Right renal cortex interstitium (tissue), 3 donors: ENCODE measurements around the gene AMIGO2. TPM values are rescaled to one million over a fixed set of nuclear protein-coding genes. Genes with fewer than 3 reads are reported as not detected.
"Not testable (repeated sequence)": the region's sequence is repeated elsewhere in the genome, so short reads cannot be mapped to it uniquely, and the experiment has no call there.

Experiments used
- DNase-seq, 3 donors: peaks; one replicate each; pipeline ENCODE4 v3.0.0-alpha.2; 2013; ENCODE audit warnings: low read depth in 3 of 3, low spot score in 2 of 3
- polyA plus RNA-seq, 3 donors: library from polyadenylated mRNA; unstranded; fragments of 120-200 nt; gene quantifications; one replicate each; pipeline ENCODE4 v1.2.1, GENCODE V29; 2013; ENCODE audit not compliant: insufficient read length in 3 of 3

AMIGO2 gene, protein sequence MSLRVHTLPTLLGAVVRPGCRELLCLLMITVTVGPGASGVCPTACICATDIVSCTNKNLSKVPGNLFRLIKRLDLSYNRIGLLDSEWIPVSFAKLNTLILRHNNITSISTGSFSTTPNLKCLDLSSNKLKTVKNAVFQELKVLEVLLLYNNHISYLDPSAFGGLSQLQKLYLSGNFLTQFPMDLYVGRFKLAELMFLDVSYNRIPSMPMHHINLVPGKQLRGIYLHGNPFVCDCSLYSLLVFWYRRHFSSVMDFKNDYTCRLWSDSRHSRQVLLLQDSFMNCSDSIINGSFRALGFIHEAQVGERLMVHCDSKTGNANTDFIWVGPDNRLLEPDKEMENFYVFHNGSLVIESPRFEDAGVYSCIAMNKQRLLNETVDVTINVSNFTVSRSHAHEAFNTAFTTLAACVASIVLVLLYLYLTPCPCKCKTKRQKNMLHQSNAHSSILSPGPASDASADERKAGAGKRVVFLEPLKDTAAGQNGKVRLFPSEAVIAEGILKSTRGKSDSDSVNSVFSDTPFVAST
- polyA plus RNA-seq, result 10 to 100 TPM; 43.4 to 59.3 (median 48.1) TPM

DNA sequence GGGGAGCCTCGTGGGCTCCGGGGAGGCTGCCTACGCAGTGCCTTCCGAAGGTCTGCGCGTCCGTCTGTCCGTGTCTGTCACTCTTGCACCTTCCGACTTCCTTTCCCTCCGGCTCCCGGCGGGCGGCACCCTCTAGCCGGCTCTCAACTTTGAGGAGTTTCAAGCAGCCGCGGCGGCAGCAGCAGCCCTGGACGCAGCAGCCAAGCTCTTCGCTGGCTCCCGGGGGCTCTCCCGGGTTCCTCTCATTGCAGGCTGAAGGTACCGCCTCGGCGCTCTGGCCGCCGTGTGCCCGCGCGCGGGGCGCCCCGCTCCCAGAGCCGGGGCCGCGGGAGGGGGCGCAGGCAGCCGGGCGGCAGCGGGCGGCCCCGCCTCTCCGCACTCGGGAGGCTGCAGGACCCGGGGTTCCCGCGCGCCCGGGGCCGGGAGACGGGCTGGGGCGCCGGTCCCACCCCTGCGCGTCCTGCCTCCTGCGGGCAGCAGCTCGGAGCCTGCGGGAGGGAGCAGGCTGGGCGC is at the start of gene AMIGO2, which contains the start of gene PCED1B:
Gene AMIGO2, minus strand, starts transcription at position 492 of the 513 bp plus-strand sequence. CDS start 957 bp downstream, outside the sequence.
Gene PCED1B, plus strand, starts transcription at position 154 of the 513 bp plus-strand sequence. CDS start 155,443 bp downstream, outside the sequence.
- no peak for DNase-seq

DNA sequence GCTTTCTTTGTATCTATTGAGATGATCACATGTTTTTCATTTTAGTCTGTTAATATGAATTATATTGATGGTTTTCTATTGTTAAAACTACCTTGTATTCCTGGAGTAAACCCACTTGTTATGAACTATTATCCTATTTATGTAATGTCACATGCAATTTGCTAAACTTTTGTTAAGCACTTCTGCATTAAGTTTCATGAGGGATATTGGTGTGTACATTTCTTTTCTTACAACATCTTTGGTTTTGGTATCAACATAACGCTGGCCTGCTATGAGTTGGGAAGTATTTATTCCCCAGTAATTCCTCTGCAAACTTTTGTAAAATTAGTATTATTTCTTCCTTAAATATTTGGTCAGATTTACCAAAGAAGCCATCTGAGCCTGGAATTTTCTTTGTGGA is 46.5 kb upstream of the AMIGO2 start:
- DNase-seq, result no peak

DNA sequence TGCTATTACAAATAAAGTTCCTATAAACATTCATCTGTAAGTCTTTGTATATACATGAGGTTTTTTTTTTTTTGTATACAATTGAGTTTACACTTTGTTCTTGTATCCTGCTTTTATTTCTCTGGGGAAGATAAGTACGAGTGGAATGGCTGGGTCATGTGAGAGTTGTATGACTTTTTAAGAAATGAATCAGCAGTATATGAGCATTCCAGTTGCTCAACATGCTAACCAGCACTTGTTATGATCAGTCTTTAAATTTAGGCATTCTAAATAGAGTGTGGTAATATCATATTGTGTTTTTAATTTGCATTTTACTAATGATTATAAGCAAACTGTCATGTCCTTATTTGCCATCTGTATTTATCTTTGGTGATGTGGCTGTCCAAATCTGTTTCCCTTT is 44.7 kb upstream of the AMIGO2 start:
- no peak for DNase-seq

DNA sequence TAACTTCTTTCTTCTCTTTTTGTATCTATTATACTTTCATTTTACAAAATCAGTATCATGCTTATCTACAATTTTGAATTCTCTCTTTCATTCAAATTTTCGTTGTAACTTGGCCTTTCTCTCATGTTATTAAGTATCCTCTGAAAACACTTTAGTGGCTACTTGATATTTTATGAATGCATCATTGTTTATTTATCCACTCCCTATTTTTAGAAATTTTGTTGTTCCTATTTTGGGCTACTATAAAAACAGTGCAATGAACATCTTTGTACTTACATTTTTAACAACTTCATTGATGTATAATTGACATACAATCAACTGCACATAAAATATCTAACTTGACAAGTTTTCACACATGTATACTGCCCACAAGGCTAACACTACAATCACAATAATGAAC is 44.0 kb upstream of the AMIGO2 start:
- DNase-seq, result no peak

DNA sequence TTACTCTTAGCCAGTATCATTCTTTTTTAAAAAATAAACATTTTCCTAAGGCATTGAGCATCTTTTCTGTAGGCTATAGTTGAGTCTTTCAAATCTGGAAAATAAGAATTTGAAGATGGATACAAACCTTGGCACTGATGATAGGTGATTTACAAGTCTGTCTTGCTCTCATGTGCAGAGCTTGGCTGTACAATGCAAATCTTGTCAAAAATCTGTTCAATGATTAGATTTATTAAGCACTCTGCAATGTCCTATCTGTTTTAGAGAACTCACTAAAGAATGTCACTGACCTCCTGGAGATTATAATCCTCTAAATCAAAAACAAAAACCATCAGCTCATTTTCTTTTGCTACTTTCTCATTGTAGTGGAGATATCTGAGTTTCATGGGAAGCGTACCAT is 42.8 kb upstream of the AMIGO2 start:
- DNase-seq, result no peak

DNA sequence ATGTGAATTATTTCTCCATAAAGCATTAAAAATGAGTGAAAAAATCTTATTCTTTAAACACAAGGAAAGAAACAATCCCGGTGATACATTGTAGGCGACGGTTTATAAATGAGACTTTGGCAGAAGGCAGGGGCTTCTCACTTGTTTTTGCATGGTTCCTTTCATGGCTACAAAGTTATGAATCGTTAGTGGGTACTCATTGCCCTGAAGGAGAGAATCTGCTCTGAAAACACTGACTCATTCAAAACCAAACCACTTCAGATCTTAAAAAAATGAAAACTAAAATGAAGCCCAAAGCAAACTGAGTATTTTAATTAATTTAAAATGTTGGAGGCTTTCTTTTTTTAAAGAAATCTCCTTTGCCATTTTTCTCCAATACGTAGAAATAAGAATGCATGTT is 41.4 kb upstream of the AMIGO2 start:
- DNase-seq, result no peak

DNA sequence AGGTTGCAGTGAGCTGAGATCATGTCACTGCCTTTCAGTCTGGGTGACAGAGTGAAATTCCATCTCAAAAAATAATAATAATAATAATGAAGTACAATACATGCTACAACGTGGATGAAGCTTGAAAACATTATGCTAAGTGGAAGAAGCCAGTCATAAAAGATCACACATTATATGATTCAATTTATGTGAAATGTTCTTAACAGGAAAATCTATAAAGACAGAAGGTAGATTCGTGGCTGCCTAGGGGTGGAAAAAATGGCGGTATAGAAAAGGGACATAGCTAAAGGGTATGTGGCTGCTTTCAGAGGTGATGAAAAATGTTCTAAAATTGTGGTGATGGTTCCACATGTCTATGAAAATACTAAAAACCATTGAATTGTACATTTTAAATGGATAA is 41.0 kb upstream of the AMIGO2 start:
- no peak for DNase-seq

DNA sequence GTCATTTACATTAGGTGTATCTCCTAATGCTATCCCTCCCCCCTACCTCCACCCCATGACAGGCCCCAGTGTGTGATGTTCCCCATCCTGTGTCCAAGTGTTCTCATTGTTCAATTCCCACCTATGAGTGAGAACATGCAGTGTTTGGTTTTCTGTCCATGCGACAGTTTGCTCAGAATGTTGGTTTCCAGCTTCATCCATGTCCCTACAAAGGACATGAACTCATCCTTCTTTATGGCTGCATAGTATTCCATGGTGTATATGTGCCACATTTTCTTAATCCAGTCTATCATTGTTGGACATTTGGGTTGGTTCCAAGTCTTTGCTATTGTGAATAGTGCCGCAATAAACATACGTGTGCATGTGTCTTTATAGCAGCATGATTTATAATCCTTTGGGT is 37.5 kb upstream of the AMIGO2 start:
- DNase-seq, result not testable (repeated sequence)

DNA sequence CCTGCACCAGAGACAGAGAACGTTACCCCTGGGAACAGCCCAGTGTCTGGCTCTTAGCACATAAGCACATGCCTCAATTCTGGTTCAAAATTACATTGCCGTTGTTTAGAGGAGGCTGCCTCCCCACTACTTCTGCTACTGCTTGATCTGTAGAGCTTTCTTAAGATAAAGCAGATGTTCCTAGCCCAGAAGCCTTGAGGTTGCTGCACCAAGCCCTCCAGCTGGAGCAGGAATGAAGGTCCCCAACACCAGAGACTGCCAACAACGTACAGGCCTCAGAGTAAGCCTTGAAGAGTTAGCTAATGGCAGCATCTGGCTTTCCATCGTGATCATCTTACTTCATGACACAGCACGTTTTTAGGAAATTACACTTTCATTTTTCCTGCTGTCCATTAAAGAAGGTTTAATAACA is 34.7 kb upstream of the AMIGO2 start:
- DNase-seq, result no peak

DNA sequence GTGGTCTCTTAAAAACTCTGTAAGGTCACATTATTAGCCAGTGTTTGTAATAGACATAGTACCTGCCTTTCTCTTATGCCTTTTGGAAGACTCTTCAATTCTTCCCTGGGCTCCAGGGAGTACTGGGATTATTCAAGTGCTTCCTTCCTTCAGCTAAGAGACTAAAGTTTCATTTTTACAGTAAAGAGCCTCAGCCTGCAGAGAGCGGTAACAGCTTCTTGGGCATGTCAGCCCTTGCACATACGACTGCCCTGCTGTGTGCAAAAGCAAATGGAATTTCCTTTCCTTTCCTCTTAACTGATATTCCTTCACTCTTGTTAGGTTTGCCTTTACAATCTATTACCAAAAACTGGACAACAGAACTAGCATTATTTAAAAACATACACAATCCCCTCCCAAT is 32.9 kb upstream of the AMIGO2 start:
- DNase-seq, result no peak

DNA sequence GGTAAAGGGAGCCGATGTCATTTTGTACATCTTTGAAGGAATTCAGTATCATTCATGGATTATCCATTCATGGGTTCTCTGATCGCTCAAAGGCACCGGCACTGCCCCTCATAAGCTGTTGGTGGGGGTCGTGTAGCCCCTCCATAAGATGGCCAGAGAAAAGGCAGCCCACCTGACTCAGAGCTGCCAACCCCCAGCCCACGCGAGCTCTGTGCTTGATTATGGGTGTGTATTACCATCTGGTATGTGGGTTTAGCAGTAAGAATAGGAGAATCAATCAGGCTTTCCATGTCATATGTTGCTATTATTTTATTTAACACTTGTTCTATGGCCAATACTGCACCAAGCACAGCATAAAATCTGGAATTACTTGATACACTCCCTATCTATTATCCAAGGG is 32.1 kb upstream of the AMIGO2 start:
- DNase-seq, result no peak

DNA sequence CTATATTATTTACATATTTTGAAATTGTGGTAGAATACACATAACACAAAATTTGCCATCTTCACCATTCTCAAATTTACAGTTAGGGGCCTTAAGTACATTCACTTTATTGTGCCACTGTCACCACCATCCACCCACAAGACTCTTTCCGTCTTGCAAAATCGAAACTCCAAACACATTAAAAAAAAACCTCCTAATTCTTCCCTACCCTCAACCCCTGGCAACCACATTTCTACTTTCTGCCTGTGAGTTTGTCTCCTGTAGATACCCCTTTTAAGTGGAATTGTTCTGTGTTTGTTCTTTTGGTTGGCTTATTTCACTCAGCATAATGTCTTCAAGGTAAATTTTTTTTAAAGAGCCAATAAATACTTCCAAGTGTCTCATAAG is 31.6 kb upstream of the AMIGO2 start:
- no peak for DNase-seq

DNA sequence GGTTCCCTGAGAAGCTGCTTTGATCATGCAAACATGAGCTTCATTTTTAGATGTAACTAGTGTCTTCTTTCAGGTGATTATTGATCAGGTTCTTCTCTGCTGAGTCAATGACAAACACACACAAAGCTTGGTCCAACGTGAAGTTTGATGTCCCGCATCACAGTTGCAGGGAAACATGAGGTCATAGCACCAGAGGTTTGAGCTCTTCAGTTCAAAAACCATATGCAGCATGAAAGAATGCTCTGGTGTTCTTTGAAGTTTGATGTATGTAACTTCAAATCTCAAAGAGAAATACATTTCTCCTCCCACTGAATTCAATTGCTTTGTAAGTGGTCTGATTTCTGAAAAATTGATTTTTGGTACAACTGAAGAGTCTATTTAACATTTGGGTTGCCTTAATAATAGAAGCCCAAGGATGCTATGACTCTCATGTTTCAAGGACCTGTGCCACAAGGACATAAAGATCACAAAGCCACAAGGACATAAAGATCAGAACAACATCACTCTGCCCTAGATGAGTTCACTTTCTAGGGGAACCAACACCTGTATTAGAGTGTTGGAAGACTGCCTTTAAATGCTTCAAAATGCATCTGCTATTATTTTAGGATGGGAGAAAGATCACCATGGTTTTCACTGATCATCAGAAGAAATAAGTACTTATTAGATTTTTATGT is 31.1 kb upstream of the AMIGO2 start:
- DNase-seq, result no peak

DNA sequence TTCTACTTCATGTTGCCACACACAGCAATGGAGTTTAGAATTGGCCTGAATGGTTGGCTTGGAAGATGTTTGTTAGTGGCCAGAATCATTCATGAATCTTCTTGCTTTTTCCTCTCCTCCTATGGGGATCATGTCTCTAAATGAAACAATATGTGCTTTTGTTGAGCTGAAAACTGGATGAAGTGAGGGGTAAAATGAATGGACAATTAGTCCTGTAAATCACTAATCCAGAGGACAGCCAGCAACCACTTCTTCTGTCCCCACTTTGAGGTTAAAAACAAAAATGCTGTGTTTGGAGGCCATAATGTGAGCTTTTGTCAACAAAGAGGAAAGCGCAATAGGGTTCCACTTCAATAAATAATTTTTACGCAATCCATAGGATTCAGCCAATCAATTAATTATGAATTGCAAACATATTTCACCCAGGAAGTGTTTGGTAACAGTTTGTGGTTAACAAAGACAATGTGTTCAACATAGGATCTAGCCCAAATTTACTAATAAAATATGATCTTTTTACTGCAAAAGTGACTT is 30.3 kb upstream of the AMIGO2 start:
- DNase-seq, result no peak

DNA sequence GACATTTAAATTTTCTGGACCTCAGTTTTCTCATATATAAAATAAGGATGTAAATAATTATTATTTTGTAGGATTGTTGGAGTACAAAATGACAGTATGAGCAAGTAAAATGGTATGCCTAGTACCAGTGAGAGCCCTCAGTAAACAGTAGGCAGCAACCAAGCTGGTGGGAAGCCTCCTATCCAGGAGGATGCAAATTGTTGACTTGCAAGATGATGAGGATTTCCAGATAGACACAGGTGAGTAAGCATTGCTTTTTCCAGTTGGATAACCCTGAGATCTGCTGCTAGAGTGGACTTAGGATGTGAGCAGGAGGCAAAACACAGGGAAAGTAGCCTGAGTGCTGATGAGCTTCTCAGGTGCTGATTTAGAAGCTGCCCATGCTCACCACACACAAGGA is 28.2 kb upstream of the AMIGO2 start:
- no peak for DNase-seq

DNA sequence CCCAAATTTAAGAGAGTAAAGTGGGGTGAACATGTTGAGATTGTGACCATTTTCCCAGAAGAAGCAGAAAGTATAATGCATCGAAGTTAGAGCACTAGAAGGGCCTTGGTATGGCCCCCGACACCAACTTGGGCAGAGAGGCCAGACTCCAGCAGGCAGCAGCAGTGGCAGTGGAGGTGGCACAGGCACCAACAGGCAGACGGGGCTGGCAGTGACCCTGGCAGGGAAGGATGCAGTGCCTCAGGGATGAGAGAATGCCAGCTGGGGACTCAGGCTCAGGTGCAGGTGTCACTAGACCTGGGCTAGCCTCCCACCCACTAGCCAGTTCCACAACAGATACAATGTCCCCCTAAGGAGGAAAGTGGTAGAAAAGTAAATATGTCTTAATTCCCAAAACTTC is 27.7 kb upstream of the AMIGO2 start:
- DNase-seq, result no peak

DNA sequence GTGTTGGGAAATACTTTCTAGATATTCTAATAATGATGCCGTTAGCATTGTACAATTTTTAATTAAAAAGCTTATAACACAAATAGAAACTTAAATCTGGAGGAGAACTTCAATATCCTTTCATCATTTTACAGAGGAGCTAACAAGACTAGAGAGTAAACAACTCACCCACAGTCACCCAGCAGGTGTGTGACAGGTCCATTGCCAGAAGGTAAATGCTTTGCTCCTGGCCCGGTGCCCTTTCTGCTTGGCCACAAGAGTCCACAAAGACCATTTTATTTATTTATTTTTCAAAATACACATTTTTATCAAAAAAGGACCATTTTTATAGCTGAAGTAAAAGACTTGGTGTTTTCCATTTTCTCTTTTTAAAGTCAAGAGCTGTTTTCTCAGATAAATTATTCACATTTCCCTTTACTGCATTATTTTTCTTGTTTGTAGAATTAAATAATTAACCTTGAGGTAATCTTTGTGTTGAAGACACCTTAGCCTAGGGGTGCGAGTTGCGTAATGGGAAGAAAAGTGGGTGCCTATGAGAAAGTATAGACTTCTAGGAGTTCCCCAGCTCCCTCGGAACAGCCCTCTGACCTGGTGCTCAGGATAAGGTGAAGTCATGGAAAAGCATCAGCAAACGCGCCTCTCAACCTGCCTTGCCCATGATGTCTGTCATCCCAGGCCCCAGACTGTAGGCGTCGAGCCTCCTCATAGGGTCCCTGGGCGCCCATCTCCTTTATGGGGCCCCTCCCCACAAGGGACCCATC is 26.3 kb upstream of the AMIGO2 start:
- DNase-seq, result no peak

DNA sequence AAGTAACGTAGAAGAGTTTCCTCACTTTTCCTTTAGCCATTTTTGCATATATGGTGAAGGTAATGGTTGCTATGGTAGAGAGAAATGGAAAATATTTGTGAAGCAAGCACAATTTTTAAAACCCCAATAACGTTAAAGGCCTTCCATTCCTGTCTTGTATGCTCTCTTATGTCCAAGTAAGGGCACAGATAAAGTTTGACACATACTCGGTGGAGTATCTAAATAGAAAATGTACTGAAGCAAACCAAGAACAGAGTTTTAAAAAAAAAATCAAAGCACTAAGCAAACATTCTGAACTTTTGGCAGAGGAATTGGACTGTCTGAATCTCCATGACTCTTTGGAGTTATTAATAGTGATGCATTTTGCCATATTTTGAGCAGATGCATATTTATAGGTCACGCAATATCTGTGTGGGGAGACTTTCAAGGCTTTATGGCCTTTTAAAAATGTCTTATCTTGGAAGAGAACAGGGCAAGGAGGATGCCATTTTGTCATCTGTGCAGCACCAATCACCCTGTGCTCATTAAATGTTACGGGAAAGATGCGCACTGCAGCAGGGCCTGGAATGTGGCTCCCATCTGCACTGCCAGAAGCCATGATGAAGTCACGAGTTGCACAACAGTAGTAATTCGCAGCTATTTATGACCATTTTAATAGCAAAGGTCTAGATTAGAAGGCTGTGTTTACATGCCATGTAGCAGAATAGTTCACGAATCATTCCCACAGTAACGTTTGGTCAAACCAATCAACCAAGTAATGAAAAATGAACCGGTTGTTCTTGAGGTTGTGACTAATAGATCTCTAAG is 23.3 kb upstream of the AMIGO2 start:
- DNase-seq, result no peak

DNA sequence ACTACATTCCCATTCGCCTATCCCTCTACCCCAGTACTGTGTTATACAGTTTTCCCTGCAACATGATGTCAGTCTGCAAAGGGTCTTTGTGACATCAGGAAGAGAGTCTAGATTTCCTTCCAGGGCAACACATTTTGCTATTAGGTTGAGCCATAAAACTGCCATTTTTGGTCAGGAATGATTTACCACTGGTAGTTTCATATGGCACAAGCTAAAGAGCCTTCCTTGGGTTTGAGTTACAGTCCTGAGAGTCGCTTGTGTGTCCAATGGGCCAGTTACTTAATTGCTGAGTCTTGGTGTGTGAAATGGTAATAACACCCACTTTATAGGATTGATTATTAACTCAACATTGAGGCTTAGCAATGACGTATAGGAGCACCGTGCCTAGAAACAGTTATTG is 22.6 kb upstream of the AMIGO2 start:
- DNase-seq, result no peak

DNA sequence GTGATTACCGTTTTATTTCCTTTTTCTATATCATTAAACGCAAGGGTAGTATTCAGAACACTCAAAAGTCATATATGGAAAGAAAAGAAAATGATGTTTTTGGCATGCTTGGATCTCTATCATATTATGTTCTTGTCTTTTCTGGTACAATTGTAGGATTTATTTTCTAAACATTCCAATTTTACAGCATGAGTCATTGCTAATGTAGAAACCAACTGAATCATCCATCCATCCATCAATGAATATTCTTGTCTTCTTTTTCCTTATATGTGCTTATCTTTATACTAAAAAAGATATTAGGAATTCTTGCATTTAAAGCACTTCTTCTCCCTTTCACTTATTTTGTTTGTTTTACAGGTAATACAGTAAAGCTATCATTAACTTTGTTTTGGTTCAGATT is 20.4 kb upstream of the AMIGO2 start:
- DNase-seq, result no peak
